GM10266 (cell line): ENCODE data around the gene FRK.
A peak's percentile ranks its signal among the peaks of the same experiment; 100 is the strongest.
"Not testable (repeated sequence)": the region's sequence is repeated elsewhere in the genome, so short reads cannot be mapped to it uniquely, and the experiment has no call there.

Experiments
- DNase-seq: peaks from one replicate; pipeline ENCODE4 v3.0.0; 2012; ENCODE audit errors: extremely low spot score
- TF ChIP-seq, protein P1 (sequence below): IDR thresholded peaks from 2 replicates; pipeline ENCODE4 v1.5.1; 2012; ENCODE audit warnings: mild to moderate bottlenecking, low read depth; ENCODE audit not compliant: control insufficient read depth, insufficient read depth; ENCODE audit errors: missing control alignments

Gene FRK

DNA sequence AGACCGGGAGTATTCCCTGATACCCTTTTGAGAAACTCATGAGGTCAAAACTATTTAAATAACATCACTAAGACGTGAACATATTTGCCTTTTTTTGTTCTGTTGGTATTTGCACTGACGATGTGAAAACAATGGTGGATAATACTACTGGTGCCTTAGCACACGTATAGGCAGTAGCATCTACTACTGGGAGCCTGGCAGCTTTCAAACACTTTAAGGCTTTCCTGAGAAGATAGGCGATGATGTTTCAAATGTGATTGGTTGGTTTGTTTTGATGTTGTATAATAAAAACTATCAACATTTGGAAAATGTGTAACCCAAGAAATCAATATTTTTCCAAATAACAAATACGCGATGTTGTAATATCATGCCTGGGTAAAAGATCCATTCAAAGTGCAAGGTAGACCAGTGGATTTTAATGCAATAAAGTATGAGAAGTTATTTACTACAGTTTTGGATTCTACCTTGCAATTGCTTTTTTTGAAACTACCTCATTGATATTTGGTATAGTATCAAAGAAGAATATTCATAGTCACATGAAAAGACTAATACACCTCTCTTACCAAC lies 166.2 kb downstream of the FRK start:
- TF ChIP-seq, protein P1, sequence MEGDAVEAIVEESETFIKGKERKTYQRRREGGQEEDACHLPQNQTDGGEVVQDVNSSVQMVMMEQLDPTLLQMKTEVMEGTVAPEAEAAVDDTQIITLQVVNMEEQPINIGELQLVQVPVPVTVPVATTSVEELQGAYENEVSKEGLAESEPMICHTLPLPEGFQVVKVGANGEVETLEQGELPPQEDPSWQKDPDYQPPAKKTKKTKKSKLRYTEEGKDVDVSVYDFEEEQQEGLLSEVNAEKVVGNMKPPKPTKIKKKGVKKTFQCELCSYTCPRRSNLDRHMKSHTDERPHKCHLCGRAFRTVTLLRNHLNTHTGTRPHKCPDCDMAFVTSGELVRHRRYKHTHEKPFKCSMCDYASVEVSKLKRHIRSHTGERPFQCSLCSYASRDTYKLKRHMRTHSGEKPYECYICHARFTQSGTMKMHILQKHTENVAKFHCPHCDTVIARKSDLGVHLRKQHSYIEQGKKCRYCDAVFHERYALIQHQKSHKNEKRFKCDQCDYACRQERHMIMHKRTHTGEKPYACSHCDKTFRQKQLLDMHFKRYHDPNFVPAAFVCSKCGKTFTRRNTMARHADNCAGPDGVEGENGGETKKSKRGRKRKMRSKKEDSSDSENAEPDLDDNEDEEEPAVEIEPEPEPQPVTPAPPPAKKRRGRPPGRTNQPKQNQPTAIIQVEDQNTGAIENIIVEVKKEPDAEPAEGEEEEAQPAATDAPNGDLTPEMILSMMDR = no peak
- no peak for DNase-seq

DNA sequence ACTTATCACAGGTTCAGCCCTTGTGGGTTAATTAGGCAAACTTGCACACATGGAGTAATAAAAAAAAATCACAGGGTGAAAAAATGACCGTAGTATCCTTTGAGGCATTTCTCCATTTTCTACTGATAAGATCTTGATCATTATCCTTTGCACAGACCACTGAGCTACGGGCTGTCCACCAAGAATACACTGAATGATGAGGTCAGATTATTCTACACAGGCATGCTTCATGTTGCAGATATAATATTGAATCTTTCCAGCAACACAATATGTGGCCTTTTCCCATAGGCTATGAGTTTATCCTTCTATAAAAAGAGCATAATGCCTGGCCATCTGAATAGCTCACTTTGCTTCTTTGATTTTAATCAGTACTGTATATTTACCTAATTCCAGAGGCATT lies 168.9 kb downstream of the FRK start:
- no peak for DNase-seq
- TF ChIP-seq, protein P1 = no peak

DNA sequence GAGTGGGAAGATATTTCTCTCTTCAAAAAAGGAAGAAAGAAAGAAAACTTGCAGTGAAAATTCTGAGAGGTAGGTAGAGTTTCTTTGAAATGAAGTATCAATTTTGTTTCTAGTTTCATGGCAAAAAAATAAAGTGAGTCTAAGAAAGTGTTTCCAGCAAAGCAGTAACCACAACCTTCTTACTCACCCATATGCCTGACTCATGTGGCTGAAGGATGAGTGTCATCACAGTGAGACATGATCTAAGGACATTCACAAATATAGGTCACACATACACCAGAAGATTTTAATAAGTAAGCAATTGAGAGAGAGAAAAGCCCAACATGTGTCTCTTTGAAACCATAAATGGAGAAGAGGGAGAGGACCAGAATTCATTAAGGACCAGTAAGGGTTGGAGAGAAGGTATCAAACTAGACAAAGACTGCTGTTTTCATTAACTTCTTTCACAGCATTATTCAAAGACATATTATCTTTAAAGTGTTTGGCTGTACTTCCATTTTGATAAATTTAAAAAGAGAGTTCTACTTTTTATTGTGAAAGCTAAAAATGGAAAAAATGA lies 169.5 kb downstream of the FRK start:
- TF ChIP-seq, protein P1 = no peak
- peak; percentile 66 for DNase-seq

DNA sequence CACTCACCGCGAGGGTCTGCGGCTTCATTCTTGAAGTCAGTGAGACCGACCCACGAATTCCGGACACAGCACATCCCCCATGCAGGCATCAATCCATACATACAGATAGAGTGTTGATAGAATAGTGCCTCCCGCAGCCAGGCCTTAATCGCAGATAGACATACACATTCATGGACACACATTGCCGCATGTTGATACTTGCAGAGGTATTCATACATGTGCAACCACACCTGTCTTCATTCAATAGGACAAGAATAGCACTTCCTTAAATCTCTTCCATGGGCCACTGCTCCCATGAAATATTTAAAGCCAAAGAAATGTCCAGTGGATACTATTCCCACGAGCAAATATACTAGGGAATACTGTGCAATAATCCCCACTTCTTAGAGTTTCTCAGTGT lies 170.5 kb downstream of the FRK start:
- TF ChIP-seq, protein P1 = no peak
- no peak for DNase-seq

DNA sequence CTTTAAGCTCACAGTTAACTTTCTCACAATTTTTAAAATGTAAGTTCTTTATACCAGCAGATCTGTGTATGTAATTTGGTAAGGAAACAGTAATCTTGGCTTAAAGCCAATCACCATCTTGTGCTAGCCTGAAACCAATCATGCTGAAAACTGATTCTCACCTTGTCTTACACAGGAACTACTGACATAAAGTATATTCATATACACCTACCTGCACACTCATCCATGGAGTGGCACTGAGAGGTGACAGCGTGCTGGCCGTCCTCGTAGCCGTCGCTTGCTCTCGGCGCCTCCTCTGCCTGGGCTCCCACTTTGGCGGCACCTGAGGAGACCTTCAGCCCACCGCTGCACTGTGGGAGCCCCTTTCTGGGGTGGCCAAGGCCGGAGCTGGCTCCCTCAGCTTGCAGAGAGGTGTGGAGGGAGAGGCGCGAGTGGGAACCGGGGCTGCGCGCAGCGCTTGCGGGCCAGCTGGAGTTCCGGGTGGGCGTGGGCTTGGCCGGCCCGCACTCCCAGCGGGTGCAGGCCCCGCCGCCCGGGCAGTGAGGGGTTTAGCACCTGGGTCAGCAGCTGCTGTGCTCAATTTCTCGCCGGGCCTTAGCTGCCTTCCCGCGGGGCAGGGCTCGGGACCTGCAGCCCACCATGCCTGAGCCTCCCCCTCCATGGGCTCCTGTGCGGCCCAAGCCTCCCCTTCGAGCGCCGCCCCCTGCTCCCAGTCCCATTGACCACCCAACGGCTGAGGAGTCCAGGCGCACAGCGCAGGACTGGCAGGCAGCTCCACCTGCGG lies 171.8 kb downstream of the FRK start:
- not testable (repeated sequence) for DNase-seq

DNA sequence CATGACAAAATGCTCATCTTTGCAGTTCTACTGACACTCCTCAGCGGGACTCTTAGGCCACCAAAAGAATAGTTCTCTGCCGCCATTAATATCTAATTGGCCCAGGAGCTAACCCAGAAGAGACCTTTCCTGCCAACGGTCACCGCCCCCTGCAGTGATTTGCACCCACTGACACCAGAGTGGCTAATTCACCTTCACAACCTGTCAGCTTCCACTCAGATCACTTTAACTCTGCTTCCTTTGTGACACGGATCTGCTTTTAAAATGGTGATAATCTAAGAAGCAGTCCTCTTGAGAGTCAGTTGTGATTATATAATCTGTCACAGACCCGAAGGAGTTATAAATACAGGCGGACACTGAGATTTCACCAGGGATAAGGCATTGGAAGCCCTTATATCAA lies 172.8 kb downstream of the FRK start:
- no peak for DNase-seq
- TF ChIP-seq, protein P1 = no peak

DNA sequence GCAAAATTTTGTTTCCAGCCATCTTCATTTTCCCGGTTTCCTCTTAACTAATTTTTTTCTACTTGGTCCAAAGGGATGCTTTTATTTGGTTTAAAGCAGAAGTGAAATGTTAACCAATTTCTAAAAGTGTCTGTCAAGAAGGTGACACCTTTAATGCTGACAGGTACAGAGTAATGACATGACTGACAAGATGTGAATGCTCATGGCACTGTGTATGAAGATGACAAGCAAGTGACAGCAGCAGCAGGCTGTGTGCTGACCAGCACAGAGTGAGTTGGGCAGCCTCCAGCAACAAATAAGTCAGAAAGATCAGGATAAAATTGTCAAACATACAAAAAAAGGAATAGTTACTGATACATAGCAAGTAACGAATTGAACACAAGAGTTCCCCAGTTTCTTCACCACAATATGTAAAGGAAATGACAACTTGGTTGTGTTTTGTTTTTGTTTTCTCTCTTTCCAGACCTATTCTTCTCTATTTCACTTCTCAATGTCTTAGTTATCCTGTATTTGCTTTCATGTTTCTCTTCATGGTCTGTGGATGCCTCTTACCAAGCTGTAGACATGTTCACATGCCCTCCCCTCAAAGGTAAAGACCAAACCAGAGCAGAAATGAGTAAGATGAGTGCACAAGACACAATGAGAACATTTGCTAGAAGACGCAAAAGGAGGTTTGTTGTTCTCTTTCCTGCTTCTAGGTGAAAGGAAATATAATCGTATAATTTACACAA lies 174.9 kb downstream of the FRK start:
- TF ChIP-seq, protein P1 = no peak
- DNase-seq = peak; percentile 29
